ENCODE results near the gene ANTXR1.
"Not testable (repeated sequence)": the region's sequence is repeated elsewhere in the genome, so short reads cannot be mapped to it uniquely, and the experiment has no call there.

ANTXR1 gene

GRCh38 chr2:69225933-69226332 lies 213.0 kb downstream of the ANTXR1 start:
- H3K27ac Mint-ChIP-seq, result no peak overlapping the region
- H3K4me1 Mint-ChIP-seq, result no peaks in the 10 kb centered on the region
- H3K4me3 Mint-ChIP-seq, result no peak overlapping the region
- CTCF ChIA-PET, result no interaction called here
- peaks cover 35% of the 10 kb centered on the region for H3K27me3 Mint-ChIP-seq
- H3K9me3 Mint-ChIP-seq, result no peaks in the 10 kb centered on the region
- no peaks in the 10 kb centered on the region for H3K36me3 Mint-ChIP-seq
- DNase-seq, result no peak

- CTCF ChIA-PET, result interaction anchor here (1.1 kb wide), 1 partner anchor 284 kb away, joined by 3 read pairs; no protein-coding TSS in a partner anchor
- H3K4me1 Mint-ChIP-seq, result no peaks in the 10 kb centered on the region
- no peak for DNase-seq
- peaks cover 40% of the 10 kb centered on the region for H3K27me3 Mint-ChIP-seq
- H3K9me3 Mint-ChIP-seq, result no peaks in the 10 kb centered on the region
- no peak overlapping the region for H3K27ac Mint-ChIP-seq
- H3K4me3 Mint-ChIP-seq, result no peak overlapping the region
- H3K36me3 Mint-ChIP-seq, result no peaks in the 10 kb centered on the region
Measured at GRCh38 chr2:69226903-69227302, 213.9 kb downstream of the ANTXR1 start.

- Mint-ChIP-seq H3K27me3 (peaks cover 38% of the 10 kb centered on the region), H3K4me1 (no peaks in the 10 kb centered on the region), H3K36me3 (no peaks in the 10 kb centered on the region), H3K27ac (no peak overlapping the region), H3K4me3 (no peak overlapping the region), H3K9me3 (no peaks in the 10 kb centered on the region)
- CTCF ChIA-PET, result interaction anchor here (0.6 kb wide), 1 partner anchor 102 kb away, joined by 3 read pairs; no protein-coding TSS in a partner anchor
- DNase-seq, result no peak
Measured at GRCh38 chr2:69227716-69228115, 214.7 kb downstream of the ANTXR1 start.

- H3K27ac Mint-ChIP-seq, CTCF ChIA-PET, H3K36me3 Mint-ChIP-seq, H3K9me3 Mint-ChIP-seq, DNase-seq, H3K4me1 Mint-ChIP-seq, H3K4me3 Mint-ChIP-seq: not testable (repeated sequence)
- H3K27me3 Mint-ChIP-seq, result peaks cover 14% of the 10 kb centered on the region
Measured at GRCh38 chr2:69230946-69231345, 218.0 kb downstream of the ANTXR1 start.

GRCh38 chr2:69231612-69232277 lies 218.8 kb downstream of the ANTXR1 start:
- no peak for DNase-seq
- H3K27ac Mint-ChIP-seq, result no peak overlapping the region
- H3K4me1 Mint-ChIP-seq, result no peaks in the 10 kb centered on the region
- H3K9me3 Mint-ChIP-seq, result no peaks in the 10 kb centered on the region
- H3K4me3 Mint-ChIP-seq, result no peak overlapping the region
- H3K27me3 Mint-ChIP-seq, result peaks cover 8% of the 10 kb centered on the region
- H3K36me3 Mint-ChIP-seq, result no peaks in the 10 kb centered on the region
- CTCF ChIA-PET, result no interaction called here

- not testable (repeated sequence) for H3K4me3 Mint-ChIP-seq
Measured at GRCh38 chr2:69235835-69236234, 222.9 kb downstream of the ANTXR1 start.

GRCh38 chr2:69237070-69237670 lies 224.2 kb downstream of the ANTXR1 start:
- H3K4me1 Mint-ChIP-seq, result no peaks in the 10 kb centered on the region
- DNase-seq, result no peak
- CTCF ChIA-PET, result no interaction called here
- H3K36me3 Mint-ChIP-seq, result no peaks in the 10 kb centered on the region
- H3K4me3 Mint-ChIP-seq, result no peak overlapping the region
- no peaks in the 10 kb centered on the region for H3K9me3 Mint-ChIP-seq
- no peak overlapping the region for H3K27ac Mint-ChIP-seq
- peaks cover 8% of the 10 kb centered on the region for H3K27me3 Mint-ChIP-seq

More at GRCh38 chr2:69235835-69236234, 222.9 kb downstream of the ANTXR1 start:
- H3K36me3 Mint-ChIP-seq, CTCF ChIA-PET, H3K9me3 Mint-ChIP-seq, DNase-seq, H3K27ac Mint-ChIP-seq, H3K4me1 Mint-ChIP-seq: not testable (repeated sequence)
- H3K27me3 Mint-ChIP-seq, result peaks cover 15% of the 10 kb centered on the region

- Mint-ChIP-seq H3K4me1 (no peaks in the 10 kb centered on the region), H3K36me3 (no peaks in the 10 kb centered on the region), H3K27me3 (peaks cover 9% of the 10 kb centered on the region), H3K4me3 (no peak overlapping the region), H3K9me3 (no peaks in the 10 kb centered on the region), H3K27ac (no peak overlapping the region)
- no peak for DNase-seq
- CTCF ChIA-PET, result no interaction called here
Measured at GRCh38 chr2:69238449-69239031, 225.6 kb downstream of the ANTXR1 start.

GRCh38 chr2:69241093-69241492 lies 228.1 kb downstream of the ANTXR1 start:
- Mint-ChIP-seq H3K9me3 (no peaks in the 10 kb centered on the region), H3K4me3 (no peak overlapping the region), H3K36me3 (no peaks in the 10 kb centered on the region), H3K27me3 (peaks cover 21% of the 10 kb centered on the region), H3K27ac (no peak overlapping the region), H3K4me1 (no peaks in the 10 kb centered on the region)
- CTCF ChIA-PET, result no interaction called here
- DNase-seq, result no peak

- DNase-seq, result no peak
- no peak overlapping the region for H3K4me3 Mint-ChIP-seq
- H3K36me3 Mint-ChIP-seq, result no peaks in the 10 kb centered on the region
- H3K27me3 Mint-ChIP-seq, result peaks cover 26% of the 10 kb centered on the region
- H3K4me1 Mint-ChIP-seq, result no peaks in the 10 kb centered on the region
- CTCF ChIA-PET, result no interaction called here
- H3K9me3 Mint-ChIP-seq, result no peaks in the 10 kb centered on the region
- H3K27ac Mint-ChIP-seq, result no peak overlapping the region
Measured at GRCh38 chr2:69241664-69242514, 228.9 kb downstream of the ANTXR1 start.

- Mint-ChIP-seq H3K9me3 (no peaks in the 10 kb centered on the region), H3K27me3 (peaks cover 34% of the 10 kb centered on the region), H3K4me1 (no peaks in the 10 kb centered on the region), H3K36me3 (no peaks in the 10 kb centered on the region), H3K4me3 (no peak overlapping the region), H3K27ac (no peak overlapping the region)
- no peak for DNase-seq
- CTCF ChIA-PET, result no interaction called here
Measured at GRCh38 chr2:69242651-69243051, 229.7 kb downstream of the ANTXR1 start.

GRCh38 chr2:69243652-69244051 lies 230.7 kb downstream of the ANTXR1 start:
- Mint-ChIP-seq H3K4me3 (no peak overlapping the region), H3K36me3 (no peaks in the 10 kb centered on the region), H3K27me3 (peaks cover 35% of the 10 kb centered on the region), H3K27ac (no peak overlapping the region), H3K4me1 (no peaks in the 10 kb centered on the region), H3K9me3 (no peaks in the 10 kb centered on the region)
- no peak for DNase-seq
- CTCF ChIA-PET, result no interaction called here

GRCh38 chr2:69244882-69245281 lies 231.9 kb downstream of the ANTXR1 start:
- no peaks in the 10 kb centered on the region for H3K4me1 Mint-ChIP-seq
- no peaks in the 10 kb centered on the region for H3K9me3 Mint-ChIP-seq
- CTCF ChIA-PET, result no interaction called here
- no peaks in the 10 kb centered on the region for H3K36me3 Mint-ChIP-seq
- no peak for DNase-seq
- H3K27me3 Mint-ChIP-seq, result peaks cover 30% of the 10 kb centered on the region
- no peak overlapping the region for H3K27ac Mint-ChIP-seq
- no peak overlapping the region for H3K4me3 Mint-ChIP-seq

- H3K9me3 Mint-ChIP-seq, result no peaks in the 10 kb centered on the region
- no peaks in the 10 kb centered on the region for H3K36me3 Mint-ChIP-seq
- CTCF ChIA-PET, result no interaction called here
- DNase-seq, result no peak
- peaks cover 27% of the 10 kb centered on the region for H3K27me3 Mint-ChIP-seq
- H3K4me3 Mint-ChIP-seq, result no peak overlapping the region
- no peaks in the 10 kb centered on the region for H3K4me1 Mint-ChIP-seq
- H3K27ac Mint-ChIP-seq, result no peak overlapping the region
Measured at GRCh38 chr2:69247583-69247982, 234.6 kb downstream of the ANTXR1 start.
